ACC112 (cell line): Measurements from ENCODE around the gene SMOC1.

Experiments
- H2AFZ ChIP-seq: fragments of 200-600 bp; sonication (generic); one replicate; pipeline ENCODE4 v1.6.0; 2017; ENCODE audit warnings: antibody characterized with exemption, low read length; ENCODE audit not compliant: unreplicated experiment
- H3K27ac ChIP-seq: fragments of 200-600 bp; sonication (generic); 2 replicates; pipeline ENCODE4 v1.5.1; 2014; ENCODE audit warnings: low read depth, mild to moderate bottlenecking, antibody characterized with exemption, low read length, moderate library complexity
- H3K27me3 ChIP-seq: fragments of 200-600 bp; sonication (generic); 2 replicates; pipeline ENCODE4 v1.6.1; 2014; ENCODE audit warnings: mild to moderate bottlenecking, antibody characterized with exemption, low read length, moderate library complexity, mixed read lengths; ENCODE audit not compliant: insufficient read depth
- H3K36me3 ChIP-seq: fragments of 200-600 bp; sonication (generic); 2 replicates; pipeline ENCODE4 v1.6.1; 2016; ENCODE audit warnings: mild to moderate bottlenecking, antibody characterized with exemption, low read length, moderate library complexity, mixed read lengths; ENCODE audit not compliant: insufficient read depth
- H3K4me1 ChIP-seq: fragments of 200-600 bp; sonication (generic); one replicate; pipeline ENCODE4 v1.6.1; 2016; ENCODE audit warnings: low read length, mixed read lengths; ENCODE audit not compliant: insufficient read depth, unreplicated experiment, control insufficient read depth
- H3K4me3 ChIP-seq: fragments of 200-600 bp; sonication (generic); 2 replicates; pipeline ENCODE4 v1.5.1; 2014; ENCODE audit warnings: mild to moderate bottlenecking, low read depth, low read length
- H3K79me2 ChIP-seq: fragments of 200-600 bp; sonication (generic); one replicate; pipeline ENCODE4 v1.6.0; 2016; ENCODE audit warnings: low read length; ENCODE audit not compliant: control insufficient read depth, unreplicated experiment, insufficient read depth

Gene SMOC1

DNA sequence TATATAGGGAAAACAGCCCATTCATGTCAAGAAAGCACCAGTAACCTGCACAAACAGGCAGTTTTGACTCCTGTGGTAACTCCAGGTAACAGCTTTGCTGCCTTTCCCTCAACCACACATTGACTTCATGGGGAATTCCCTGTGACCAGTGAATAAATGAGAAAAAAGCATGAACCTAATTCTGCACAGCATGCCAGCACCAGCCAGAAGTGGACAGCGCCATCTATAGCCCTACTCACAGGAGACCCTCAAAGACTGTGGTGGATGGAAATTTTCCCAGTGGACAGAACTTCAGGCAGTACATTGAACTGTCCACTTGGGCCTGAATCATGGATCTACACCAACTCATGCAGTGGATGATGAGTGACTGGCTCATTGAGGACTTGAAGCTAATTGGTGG is 157.4 kb downstream of the SMOC1 start:
- Histone ChIP-seq H3K4me1 (no peaks in the 10 kb centered on the region), H3K27me3 (0 out of 2 replicates have a peak, but pooled peaks cover 7% of the 10 kb centered on the region), H3K36me3 (no peaks in the 10 kb centered on the region), H3K79me2 (no peaks in the 10 kb centered on the region), H3K27ac (no peak overlapping the region), H2AFZ (no peak overlapping the region), H3K4me3 (no peak overlapping the region)

DNA sequence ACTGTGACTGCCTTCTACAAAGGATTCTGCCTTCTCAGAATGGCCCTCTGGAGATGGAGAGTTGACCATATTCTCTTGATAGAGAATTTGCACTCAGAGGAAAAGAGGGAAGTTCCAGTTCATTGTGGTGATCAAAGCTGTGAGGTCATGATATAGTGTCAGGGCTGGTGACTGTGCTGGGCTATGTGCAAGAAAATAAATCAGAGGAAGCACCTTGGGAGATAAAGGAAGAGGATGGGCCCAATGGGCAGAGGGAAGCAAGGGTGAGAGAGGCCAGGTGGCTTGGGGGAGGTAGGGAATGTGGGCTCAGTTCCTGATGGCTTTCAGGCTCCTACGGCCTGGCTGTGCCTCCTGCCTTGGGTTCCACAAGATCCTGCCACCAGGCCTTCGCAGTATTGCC is 163.8 kb downstream of the SMOC1 start:
- H3K27ac ChIP-seq, result no peak overlapping the region
- H3K27me3 ChIP-seq, result 0 out of 2 replicates have a peak, but pooled peaks cover 14% of the 10 kb centered on the region
- no peaks in the 10 kb centered on the region for H3K4me1 ChIP-seq
- H3K79me2 ChIP-seq, result no peaks in the 10 kb centered on the region
- no peaks in the 10 kb centered on the region for H3K36me3 ChIP-seq
- H3K4me3 ChIP-seq, result no peak overlapping the region
- no peak overlapping the region for H2AFZ ChIP-seq

DNA sequence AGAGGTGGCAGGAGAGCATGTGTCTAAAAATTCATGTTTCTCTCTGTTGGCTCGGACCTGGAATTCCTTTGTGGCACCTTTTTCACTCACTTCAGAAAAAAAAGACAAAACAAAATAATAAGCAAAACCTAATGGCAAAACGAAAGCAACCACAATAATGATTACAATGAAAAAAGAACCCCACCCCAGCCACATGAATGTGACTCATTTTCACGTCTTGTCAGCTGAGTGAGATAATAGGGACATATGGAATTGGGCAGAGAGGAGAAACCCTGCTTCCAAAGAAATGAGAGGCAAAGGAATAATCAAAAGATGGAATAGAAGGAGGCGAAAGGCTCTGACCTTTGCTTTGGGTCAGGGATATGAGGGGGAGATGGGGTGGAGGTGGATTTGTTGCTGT is 166.1 kb downstream of the SMOC1 start:
- Histone ChIP-seq H2AFZ (no peak overlapping the region), H3K4me3 (no peak overlapping the region), H3K79me2 (no peaks in the 10 kb centered on the region)

DNA sequence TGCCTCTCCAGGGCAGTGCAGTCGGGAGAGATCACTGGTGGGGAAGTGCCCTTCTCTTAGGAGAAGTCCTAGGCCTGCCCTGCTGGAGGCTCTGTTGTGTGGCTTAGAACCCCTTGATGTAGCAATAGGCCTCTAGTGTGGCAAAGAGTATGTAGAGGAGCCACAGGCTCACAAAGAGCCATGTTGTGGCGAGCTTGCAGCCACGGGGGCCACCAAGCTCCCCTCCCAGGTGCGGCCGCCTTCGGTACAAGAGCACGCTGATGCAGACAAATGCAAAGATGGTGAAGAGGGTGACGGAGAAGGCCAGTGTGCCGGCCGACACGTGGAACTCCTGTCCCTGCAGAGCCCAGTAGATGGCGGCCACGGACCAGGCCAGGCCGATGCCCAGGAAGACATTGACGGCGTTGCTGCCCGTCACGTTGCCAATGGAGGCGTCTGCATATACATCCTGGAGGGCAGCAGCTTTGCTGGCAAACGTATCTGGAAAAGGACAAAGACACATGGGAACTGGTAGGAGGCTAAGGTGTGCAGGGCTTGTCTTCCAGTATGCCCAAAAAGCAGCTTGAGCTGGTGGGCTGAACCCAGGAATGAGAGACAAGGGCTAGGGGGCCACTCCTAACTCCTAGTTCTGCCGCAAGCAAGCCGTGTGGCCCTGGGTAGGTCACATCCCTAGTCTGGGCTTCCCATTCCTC is 166.8 kb downstream of the SMOC1 start:
- Histone ChIP-seq H3K36me3 (no peaks in the 10 kb centered on the region), H3K79me2 (no peaks in the 10 kb centered on the region), H2AFZ (no peak overlapping the region), H3K4me1 (no peaks in the 10 kb centered on the region), H3K27me3 (0 out of 2 replicates have a peak, but pooled peaks cover 14% of the 10 kb centered on the region), H3K4me3 (no peak overlapping the region), H3K27ac (no peak overlapping the region)

More for the DNA sequence above, 166.1 kb downstream of the SMOC1 start:
- Histone ChIP-seq H3K36me3 (no peaks in the 10 kb centered on the region), H3K27me3 (0 out of 2 replicates have a peak, but pooled peaks cover 16% of the 10 kb centered on the region), H3K27ac (no peak overlapping the region), H3K4me1 (no peaks in the 10 kb centered on the region)

DNA sequence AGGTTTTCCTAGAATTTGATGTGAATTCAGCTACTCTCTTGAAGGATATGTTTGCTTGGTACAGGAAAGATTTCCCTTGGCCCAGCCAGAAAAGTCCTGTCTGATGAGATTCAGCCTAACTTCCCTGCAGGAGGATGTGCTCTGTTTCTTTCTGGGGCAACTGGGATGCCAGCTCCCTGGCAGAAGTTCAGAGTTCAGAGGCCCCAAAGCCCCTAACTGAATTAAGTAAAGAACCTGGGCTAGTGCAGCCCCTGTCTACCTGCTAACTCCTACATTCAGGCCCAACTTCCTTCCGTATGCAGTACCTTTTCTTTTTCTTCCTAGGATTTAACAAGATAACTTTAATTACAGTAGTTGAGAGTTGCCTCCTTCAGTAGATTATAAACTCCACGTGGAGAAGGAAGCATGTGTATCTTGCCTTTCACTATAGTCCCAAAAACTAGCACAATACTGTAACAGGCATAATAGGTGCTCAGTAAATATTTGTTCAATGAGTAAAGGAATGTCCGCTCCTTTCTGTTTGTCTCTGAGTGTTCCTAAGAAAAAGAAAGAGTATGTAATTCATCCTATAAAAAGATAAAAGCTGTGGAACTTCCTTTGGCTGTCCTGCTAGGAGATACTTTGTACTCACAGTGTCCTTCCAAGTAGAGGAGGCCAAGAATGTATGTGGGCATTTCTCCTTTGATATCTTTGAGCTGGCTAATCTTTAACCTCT is 168.5 kb downstream of the SMOC1 start:
- no peak overlapping the region for H3K27ac ChIP-seq
- H3K4me1 ChIP-seq, result no peaks in the 10 kb centered on the region
- H3K4me3 ChIP-seq, result no peak overlapping the region
- H3K79me2 ChIP-seq, result no peaks in the 10 kb centered on the region
- peaks cover 11% of the 10 kb centered on the region; the same call in 1 of the 2 replicates for H3K27me3 ChIP-seq
- H2AFZ ChIP-seq, result no peak overlapping the region
- no peaks in the 10 kb centered on the region for H3K36me3 ChIP-seq

DNA sequence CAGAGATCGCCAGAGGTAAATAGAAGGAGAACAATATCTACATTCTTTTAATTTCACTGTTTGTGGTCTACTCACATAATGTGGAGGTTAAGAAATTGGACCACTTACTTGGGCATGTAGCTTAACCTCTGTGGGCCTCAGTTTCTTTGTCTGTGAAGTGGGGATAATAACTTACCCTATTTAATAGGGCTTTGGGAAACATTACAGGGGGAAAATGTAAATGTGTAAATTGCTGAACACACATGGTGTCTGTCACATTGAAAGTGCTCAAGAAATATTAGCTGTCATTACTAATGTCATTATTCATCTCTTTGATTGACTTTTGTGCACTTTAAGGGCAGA is 169.1 kb downstream of the SMOC1 start:
- H3K79me2 ChIP-seq, result no peaks in the 10 kb centered on the region
- no peak overlapping the region for H3K4me3 ChIP-seq
- peaks cover 11% of the 10 kb centered on the region; the same call in 1 of the 2 replicates for H3K27me3 ChIP-seq
- no peaks in the 10 kb centered on the region for H3K4me1 ChIP-seq
- no peak overlapping the region for H3K27ac ChIP-seq
- H3K36me3 ChIP-seq, result no peaks in the 10 kb centered on the region
- H2AFZ ChIP-seq, result no peak overlapping the region

DNA sequence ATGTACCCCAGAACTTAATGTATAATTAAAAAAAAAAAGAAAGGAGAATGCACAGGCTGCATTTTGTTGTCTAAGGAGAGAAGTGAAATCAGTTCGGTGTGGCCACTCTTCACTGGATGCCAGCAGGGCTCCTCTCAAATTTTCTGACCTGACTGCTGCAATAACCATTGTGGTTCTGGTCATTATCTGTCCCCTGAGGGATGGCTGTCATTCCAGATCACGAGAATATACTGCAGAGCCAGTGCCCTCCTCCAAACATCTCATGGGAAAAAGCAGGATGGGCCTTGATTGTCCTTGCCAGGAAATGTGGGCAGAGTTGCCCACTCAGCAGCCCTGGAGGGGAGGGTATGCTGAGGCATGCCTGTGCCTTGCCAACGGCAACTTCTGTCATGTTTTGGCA is 170.4 kb downstream of the SMOC1 start:
- Histone ChIP-seq H3K27me3 (peaks cover 8% of the 10 kb centered on the region), H3K4me1 (no peaks in the 10 kb centered on the region), H3K27ac (no peak overlapping the region), H3K36me3 (no peaks in the 10 kb centered on the region), H2AFZ (no peak overlapping the region), H3K4me3 (no peak overlapping the region), H3K79me2 (no peaks in the 10 kb centered on the region)

DNA sequence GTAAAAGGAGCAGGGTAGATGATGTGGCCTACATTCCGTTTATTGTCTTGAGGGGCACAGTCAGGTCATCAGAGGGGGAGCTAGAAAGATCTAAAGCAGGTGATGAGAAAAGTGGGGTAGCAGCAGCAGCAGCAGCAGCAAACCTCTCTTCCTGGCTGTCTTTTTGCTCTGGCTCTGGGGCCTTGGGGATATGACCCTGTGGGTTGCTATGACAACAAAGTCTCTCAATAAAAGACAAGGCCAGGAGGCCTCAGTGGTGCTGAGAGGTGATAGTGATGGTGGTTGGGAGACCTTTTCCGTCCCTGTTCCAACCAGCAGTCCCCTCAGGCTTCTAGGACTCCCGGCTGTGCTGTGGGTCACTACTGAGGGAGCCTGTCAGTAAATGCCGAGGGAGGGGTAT is 170.9 kb downstream of the SMOC1 start:
- no peak overlapping the region for H2AFZ ChIP-seq
- no peak overlapping the region for H3K4me3 ChIP-seq
- H3K36me3 ChIP-seq, result no peaks in the 10 kb centered on the region
- H3K27ac ChIP-seq, result no peak overlapping the region
- peaks cover 6% of the 10 kb centered on the region for H3K27me3 ChIP-seq
- H3K79me2 ChIP-seq, result no peaks in the 10 kb centered on the region
- H3K4me1 ChIP-seq, result no peaks in the 10 kb centered on the region

DNA sequence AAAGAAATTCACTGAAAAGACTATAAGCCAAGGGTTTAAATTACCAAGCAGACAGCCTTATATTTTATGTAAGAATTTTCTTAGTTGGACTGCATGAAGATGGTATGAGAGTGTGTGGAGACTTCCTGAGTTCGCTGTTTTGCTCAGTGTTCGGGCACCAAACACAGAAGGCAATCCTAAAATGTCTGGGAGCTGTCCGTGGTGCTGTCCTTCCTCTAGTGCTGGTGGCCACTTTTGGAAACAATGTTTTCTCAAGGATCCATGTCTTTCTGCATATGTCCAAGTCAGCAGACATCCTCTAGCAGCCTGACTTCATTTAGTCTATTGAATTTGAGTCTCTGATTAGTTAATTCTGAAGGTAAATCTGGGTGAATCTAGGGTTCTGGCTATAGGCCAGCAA is 173.8 kb downstream of the SMOC1 start:
- H3K4me1 ChIP-seq, result no peaks in the 10 kb centered on the region
- no peak overlapping the region for H2AFZ ChIP-seq
- H3K79me2 ChIP-seq, result no peaks in the 10 kb centered on the region
- H3K4me3 ChIP-seq, result no peak overlapping the region
- H3K27me3 ChIP-seq, result peaks cover 20% of the 10 kb centered on the region
- H3K27ac ChIP-seq, result no peak overlapping the region
- no peaks in the 10 kb centered on the region for H3K36me3 ChIP-seq

DNA sequence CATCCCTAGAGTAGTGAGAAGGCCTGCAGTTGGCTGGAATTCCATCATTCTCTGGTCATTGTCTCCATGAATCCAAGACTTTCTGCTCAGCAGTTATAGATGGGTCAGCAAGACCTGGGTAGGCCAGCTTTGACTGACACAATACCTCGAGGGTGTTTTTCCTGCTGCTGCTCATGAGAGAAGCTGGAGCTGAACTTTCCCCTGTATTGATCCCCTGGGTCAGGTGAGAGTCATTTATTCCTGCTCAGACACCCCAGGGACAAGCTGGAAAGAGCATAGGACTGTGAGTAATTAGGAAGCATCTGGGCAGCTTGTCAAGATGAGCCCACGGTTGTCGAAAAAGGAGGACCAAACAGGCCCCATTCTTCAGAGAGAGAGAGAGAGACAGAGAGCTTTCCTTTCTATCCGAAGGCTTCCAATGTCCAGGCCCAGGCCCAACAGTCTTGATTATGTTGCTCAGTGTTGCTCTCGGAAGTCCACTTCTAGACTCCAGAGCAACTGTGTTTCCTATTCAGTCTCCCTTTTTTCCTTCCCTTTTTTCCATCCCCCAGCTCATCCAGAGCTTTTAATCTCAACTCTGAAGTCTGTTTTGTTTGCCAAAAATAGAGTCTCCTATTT is 178.4 kb downstream of the SMOC1 start:
- H3K79me2 ChIP-seq, result no peaks in the 10 kb centered on the region
- H3K4me3 ChIP-seq, result no peak overlapping the region
- H3K4me1 ChIP-seq, result no peaks in the 10 kb centered on the region
- H3K27ac ChIP-seq, result no peak overlapping the region
- H3K27me3 ChIP-seq, result peaks cover 27% of the 10 kb centered on the region
- H3K36me3 ChIP-seq, result no peaks in the 10 kb centered on the region
- no peak overlapping the region for H2AFZ ChIP-seq

DNA sequence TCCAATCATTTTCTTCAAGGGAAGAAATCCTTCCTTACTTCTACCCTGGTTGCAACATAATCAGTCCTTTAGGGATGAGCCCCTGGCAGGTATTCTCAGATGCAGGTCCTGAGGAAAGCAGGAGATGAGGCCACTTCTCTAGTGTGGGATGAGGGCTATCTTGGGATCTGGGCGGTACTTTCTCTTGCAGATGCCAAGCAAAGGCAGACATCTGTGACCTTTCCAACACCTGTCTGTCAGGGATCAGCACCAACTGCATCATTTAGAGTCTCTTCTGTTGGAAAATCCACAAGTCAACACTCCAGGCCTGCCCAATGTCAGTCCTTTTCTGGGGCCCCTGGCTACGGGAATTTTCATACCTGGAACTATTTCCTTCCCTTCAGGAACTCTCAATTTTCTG is 180.3 kb downstream of the SMOC1 start:
- no peak overlapping the region for H3K27ac ChIP-seq
- H3K27me3 ChIP-seq, result peaks cover 43% of the 10 kb centered on the region
- H3K36me3 ChIP-seq, result no peaks in the 10 kb centered on the region
- H3K4me3 ChIP-seq, result no peak overlapping the region
- no peaks in the 10 kb centered on the region for H3K4me1 ChIP-seq
- H2AFZ ChIP-seq, result no peak overlapping the region
- H3K79me2 ChIP-seq, result no peaks in the 10 kb centered on the region
